Nephron progenitor cell (in vitro differentiated cells): Measurements from ENCODE around the gene CLPTM1.

Source experiments
- DNase-seq: peaks from one replicate; pipeline ENCODE4 v3.0.0; 2021
- H3K27ac Mint-ChIP-seq: 2 replicates; pipeline ENCODE4 v1.8.0; 2021; ENCODE audit warnings: mild to moderate bottlenecking, moderate library complexity, mixed read lengths
- H3K27me3 Mint-ChIP-seq: 2 replicates; pipeline ENCODE4 v1.8.0; 2021; ENCODE audit warnings: mild to moderate bottlenecking, low read depth, mixed read lengths; ENCODE audit not compliant: poor library complexity
- H3K36me3 Mint-ChIP-seq: 2 replicates; pipeline ENCODE4 v1.8.0; 2021; ENCODE audit warnings: low read depth, mixed read lengths
- H3K4me1 Mint-ChIP-seq: 2 replicates; pipeline ENCODE4 v1.8.0; 2021; ENCODE audit warnings: mixed read lengths
- H3K4me3 Mint-ChIP-seq: 2 replicates; pipeline ENCODE4 v1.8.0; 2021; ENCODE audit warnings: mild to moderate bottlenecking, moderate library complexity, mixed read lengths
- H3K9me3 Mint-ChIP-seq: 2 replicates; pipeline ENCODE4 v1.8.0; 2021; ENCODE audit warnings: mild to moderate bottlenecking, moderate library complexity, mixed read lengths
- CTCF ChIP-seq: fragments of 200-600 bp; sonication (generic); IDR thresholded peaks from 2 replicates; pipeline ENCODE4 v1.5.0; 2021; ENCODE audit warnings: antibody characterized with exemption

Gene CLPTM1

GRCh38 chr19:45040059-45040771 is 85.0 kb downstream of the CLPTM1 start:
- Mint-ChIP-seq H3K36me3 (peaks cover 21% of the 10 kb centered on the region), H3K27me3 (no peaks in the 10 kb centered on the region), H3K9me3 (no peaks in the 10 kb centered on the region), H3K27ac (no peak overlapping the region), H3K4me1 (peaks cover 30% of the 10 kb centered on the region), H3K4me3 (peak overlapping the region; percentile 98)
- DNase-seq, result no peak
- TF ChIP-seq CTCF, result no peak

GRCh38 chr19:45041125-45041524 is 85.9 kb downstream of the CLPTM1 start:
- no peak for DNase-seq
- H3K27ac Mint-ChIP-seq, result no peak overlapping the region
- H3K36me3 Mint-ChIP-seq, result peaks cover 25% of the 10 kb centered on the region
- H3K4me3 Mint-ChIP-seq, result peak overlapping the region; percentile 67
- TF ChIP-seq CTCF, result no peak
- no peaks in the 10 kb centered on the region for H3K27me3 Mint-ChIP-seq
- H3K9me3 Mint-ChIP-seq, result no peaks in the 10 kb centered on the region
- peaks cover 30% of the 10 kb centered on the region for H3K4me1 Mint-ChIP-seq
